NCI-H2107 treated with DMSO at 0.1 percent for 48 hours (cell line): Measurements from ENCODE around the gene PIGR.
A peak's percentile ranks its signal among the peaks of the same experiment; 100 is the strongest.

ENCODE experiments used
- DNase-seq: peaks from one replicate; lab custom pipeline; 2025; ENCODE audit not compliant: unreplicated experiment; lab: John Stamatoyannopoulos, UW

The PIGR gene

GRCh38 chr1:206911064-206911663, 35.1 kb downstream of the PIGR start:
- peak; percentile 62 for DNase-seq

GRCh38 chr1:206909883-206910318, 36.4 kb downstream of the PIGR start:
- no peak for DNase-seq

- peak; percentile 68 for DNase-seq
These were observed 36.9 kb downstream of the PIGR start for GRCh38 chr1:206909161-206909882.

GRCh38 chr1:206908038-206908437, 38.2 kb downstream of the PIGR start:
- no peak for DNase-seq

DNA sequence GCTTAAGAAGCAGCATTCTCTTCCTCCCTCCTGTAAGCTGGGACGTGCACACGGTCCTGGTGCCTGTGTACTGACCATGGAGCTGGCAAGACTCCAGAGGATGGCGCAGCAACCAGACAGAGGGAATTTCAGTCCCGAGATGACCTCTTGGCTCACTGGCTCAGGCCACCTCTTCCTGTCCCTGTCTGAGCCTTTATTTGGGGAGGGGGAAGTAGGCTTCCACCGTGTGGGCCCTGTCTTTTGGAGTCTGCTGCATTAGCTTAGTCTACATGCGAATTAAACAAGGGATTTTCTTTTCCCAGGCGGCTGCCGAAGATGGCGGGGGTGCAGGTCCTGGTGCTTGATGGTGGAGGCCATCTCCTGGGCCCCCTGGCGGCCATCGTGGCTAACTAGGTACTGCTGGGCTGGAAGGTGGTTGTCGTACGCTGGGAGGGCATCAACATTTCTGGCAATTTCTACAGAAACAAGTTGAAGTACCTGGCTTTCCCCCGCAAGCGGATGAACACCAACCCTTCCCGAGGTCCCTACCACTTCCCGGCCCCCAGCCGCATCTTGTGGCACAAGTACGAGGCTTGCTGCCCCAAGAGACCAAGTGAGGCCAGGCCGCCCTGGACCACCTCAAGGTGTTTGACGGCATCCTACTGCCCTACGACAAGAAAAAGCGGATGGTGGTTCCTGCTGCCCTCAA, 38.8 kb downstream of the PIGR start:
- DNase-seq: no peak

DNA sequence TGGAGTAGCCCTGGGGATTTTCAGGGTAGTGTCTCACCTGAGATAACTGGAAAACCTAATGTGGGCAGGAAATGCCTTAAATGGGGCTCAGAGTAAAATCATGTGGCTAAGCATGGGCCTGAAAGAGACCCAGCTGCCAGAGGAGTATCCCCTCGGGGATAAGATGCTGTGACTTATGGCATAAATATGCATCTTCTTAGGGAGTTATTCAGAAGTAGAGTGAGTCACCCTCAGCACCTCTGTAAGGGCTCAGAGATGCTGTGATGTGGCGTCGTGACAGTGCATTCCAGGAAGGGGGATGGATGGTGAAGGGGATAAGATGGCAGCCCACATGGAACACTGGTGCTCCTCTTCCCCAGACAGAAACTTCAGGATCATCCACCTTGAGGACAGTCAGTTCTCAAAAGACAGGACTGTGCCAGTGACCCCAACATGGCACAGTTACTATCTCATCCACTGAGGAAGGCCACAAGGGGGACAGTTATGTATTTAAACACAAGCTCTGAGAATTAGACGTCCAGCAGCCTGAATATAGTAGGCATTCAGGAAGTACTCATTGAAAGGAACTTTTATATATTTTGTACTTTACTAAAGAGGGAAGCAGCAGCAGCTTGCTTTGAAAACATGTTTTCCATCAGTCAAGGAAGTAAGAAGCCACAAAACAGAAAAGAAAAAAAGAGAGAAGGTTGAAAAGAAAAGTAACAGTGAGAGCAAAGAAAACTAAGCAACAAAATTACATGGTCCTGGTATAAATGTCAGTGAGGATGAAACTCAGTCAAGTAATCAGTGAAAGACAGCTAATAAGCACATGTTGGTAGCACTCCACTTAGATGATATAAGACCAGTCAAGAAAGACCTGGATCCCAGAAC, 40.7 kb downstream of the PIGR start:
- no peak for DNase-seq

DNA sequence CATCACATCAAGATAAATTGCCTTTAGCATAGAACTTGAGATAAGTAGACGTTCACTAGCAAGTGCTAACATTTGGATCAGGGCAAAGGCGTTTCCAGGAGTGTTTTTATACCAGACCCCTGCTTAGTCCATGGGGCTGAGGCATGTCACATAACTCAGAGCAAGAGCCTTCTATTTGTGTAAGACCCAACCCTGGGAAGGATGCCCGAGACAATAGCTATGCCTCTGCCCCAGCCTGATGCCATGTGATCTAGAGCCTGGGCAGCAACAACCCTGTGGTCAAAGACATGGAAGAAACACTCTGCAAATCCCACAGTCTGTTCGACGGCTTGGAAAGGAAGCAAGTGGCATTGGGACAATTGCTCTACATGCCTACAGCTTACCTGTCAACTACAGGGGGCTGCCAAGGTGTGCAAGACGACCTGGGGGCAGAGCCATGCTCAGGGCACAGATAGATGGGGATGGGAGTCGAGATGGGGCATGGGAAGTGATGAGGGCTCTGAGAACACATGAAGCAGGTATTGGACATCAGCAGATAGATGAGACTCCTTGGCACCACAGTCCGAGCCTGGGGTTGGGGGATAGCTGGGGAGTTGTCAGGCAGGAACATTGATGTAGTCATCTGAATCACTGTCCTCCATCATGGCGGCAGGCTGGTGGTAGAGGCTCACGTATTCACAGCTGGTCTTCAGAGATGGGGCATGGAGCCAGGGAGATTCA, 41.7 kb downstream of the PIGR start:
- DNase-seq: no peak

- DNase-seq: no peak
These were observed 42.6 kb downstream of the PIGR start for GRCh38 chr1:206903687-206904086.

DNA sequence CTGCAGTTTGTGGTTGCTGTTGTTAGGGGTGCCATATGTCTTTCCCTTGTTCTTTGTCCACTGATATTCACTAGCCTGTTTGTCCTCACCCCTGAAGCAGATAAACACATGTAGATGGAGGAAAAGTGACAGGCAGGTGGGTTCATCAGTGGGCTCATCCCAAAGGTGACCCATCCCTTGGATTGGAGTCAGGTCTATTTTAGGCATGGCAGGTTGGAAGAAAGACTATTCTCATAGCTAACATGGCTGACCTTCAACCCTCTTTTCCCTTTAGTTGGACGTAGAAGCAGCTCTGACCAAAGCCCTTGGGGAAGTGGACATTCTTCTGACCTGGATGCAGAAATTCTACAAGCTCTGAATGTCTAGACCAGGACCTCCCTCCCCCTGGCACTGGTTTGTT, 43.6 kb downstream of the PIGR start:
- no peak for DNase-seq

GRCh38 chr1:206901944-206902343, 44.3 kb downstream of the PIGR start:
- DNase-seq: no peak

- DNase-seq: no peak
These were observed 46.1 kb downstream of the PIGR start for GRCh38 chr1:206900149-206900548.

DNA sequence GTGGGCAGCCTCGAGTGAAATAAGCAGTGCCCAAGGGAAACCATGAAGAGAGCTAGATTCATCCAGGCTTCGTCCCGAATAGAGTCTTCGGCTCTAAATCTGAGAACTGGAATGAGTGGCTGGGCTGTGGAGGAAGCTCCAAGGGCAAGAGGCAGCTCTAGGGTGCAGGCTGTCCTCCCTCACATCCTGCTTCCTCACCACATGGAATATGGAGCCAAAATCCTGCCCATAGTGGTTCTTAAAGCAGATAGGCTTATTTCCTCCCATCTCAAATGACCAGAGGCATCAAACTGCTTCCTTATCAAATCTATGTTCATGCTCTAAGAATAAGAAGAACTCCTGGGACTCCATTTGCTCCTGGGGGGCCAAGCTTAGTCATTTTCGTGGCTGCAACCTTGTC, 46.5 kb downstream of the PIGR start:
- no peak for DNase-seq

- no peak for DNase-seq
These were observed 47.3 kb downstream of the PIGR start for GRCh38 chr1:206898915-206899431.

- DNase-seq: peak; percentile 25
These were observed 48.0 kb downstream of the PIGR start for GRCh38 chr1:206898089-206898914.

DNA sequence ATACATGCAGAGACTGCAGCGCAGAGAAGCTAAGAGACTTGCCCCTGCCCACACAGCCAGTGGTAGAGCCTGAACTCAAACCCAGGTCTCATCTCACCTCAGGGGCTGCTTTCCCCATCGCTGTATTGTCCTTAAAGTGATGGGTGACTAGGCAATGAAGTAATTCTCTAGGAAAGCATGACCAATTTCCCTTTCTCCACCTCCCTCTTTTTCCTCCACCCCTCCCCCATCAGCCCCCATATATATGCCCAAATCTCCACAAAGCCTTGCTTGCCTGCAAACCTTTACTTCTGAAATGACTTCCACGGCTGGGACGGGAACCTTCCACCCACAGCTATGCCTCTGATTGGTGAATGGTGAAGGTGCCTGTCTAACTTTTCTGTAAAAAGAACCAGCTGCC, 49.1 kb downstream of the PIGR start, which contains the start of gene IL24:
Gene IL24 (plus strand): TSS at position 269 of the 400 bp plus-strand sequence. CDS start 390 bp downstream, outside the sequence.
- DNase-seq: no peak

GRCh38 chr1:206896261-206896660, 50.0 kb downstream of the PIGR start:
- no peak for DNase-seq

- peak; percentile 83 for DNase-seq
These were observed 50.4 kb downstream of the PIGR start for GRCh38 chr1:206895837-206896242.

GRCh38 chr1:206895325-206895724, 50.9 kb downstream of the PIGR start:
- DNase-seq: peak; percentile 85

DNA sequence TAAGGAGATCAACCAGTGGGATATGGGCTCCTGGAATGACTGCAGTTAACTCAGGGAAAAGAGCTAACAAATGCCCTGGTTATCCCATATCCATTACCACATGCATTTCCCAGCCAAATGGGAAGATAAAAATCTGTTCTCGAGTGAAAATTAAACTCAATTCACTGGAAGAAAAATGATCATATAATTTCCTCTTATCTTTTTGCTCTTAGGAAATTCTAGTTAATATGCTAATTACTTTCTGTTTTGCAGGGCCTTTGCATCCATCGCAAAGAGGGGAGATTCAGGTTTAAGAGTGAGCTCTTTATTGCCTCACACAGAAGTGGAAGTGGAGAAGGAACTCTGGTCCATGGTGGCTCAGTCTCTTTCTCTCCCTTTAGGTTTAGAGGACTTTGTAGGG, 52.9 kb downstream of the PIGR start:
- no peak for DNase-seq
